ENCODE results near the gene FARSB. TPM values are rescaled to one million over a fixed set of nuclear protein-coding genes. Genes with fewer than 3 reads are reported as not detected.

Gene FARSB
- total RNA-seq, 1 experiment from 2014 or later: 50.7 TPM

- TF ChIP-seq, protein P1, sequence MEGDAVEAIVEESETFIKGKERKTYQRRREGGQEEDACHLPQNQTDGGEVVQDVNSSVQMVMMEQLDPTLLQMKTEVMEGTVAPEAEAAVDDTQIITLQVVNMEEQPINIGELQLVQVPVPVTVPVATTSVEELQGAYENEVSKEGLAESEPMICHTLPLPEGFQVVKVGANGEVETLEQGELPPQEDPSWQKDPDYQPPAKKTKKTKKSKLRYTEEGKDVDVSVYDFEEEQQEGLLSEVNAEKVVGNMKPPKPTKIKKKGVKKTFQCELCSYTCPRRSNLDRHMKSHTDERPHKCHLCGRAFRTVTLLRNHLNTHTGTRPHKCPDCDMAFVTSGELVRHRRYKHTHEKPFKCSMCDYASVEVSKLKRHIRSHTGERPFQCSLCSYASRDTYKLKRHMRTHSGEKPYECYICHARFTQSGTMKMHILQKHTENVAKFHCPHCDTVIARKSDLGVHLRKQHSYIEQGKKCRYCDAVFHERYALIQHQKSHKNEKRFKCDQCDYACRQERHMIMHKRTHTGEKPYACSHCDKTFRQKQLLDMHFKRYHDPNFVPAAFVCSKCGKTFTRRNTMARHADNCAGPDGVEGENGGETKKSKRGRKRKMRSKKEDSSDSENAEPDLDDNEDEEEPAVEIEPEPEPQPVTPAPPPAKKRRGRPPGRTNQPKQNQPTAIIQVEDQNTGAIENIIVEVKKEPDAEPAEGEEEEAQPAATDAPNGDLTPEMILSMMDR (IDR thresholded peaks at IDR 0.05 in 2 of 3, conservative IDR thresholded peaks at IDR 0.05 in 1 of 3; ENCODE audit: borderline replicate concordance in 1 of 3, insufficient read depth in 1 of 3, low read depth in 2 of 3, low read length in 2 of 3): no peak
- TF ChIP-seq, protein P2, sequence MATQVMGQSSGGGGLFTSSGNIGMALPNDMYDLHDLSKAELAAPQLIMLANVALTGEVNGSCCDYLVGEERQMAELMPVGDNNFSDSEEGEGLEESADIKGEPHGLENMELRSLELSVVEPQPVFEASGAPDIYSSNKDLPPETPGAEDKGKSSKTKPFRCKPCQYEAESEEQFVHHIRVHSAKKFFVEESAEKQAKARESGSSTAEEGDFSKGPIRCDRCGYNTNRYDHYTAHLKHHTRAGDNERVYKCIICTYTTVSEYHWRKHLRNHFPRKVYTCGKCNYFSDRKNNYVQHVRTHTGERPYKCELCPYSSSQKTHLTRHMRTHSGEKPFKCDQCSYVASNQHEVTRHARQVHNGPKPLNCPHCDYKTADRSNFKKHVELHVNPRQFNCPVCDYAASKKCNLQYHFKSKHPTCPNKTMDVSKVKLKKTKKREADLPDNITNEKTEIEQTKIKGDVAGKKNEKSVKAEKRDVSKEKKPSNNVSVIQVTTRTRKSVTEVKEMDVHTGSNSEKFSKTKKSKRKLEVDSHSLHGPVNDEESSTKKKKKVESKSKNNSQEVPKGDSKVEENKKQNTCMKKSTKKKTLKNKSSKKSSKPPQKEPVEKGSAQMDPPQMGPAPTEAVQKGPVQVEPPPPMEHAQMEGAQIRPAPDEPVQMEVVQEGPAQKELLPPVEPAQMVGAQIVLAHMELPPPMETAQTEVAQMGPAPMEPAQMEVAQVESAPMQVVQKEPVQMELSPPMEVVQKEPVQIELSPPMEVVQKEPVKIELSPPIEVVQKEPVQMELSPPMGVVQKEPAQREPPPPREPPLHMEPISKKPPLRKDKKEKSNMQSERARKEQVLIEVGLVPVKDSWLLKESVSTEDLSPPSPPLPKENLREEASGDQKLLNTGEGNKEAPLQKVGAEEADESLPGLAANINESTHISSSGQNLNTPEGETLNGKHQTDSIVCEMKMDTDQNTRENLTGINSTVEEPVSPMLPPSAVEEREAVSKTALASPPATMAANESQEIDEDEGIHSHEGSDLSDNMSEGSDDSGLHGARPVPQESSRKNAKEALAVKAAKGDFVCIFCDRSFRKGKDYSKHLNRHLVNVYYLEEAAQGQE (IDR thresholded peaks at IDR 0.05; ENCODE audit: low read depth): no peak
- TF ChIP-seq JUND (IDR thresholded peaks at IDR 0.05) (no peak), ATF3 (IDR thresholded peaks at IDR 0.05) (no peak)
Observed at GRCh38 chr2:222592176-222592575, 63.7 kb downstream of the FARSB start (continued).

DNA sequence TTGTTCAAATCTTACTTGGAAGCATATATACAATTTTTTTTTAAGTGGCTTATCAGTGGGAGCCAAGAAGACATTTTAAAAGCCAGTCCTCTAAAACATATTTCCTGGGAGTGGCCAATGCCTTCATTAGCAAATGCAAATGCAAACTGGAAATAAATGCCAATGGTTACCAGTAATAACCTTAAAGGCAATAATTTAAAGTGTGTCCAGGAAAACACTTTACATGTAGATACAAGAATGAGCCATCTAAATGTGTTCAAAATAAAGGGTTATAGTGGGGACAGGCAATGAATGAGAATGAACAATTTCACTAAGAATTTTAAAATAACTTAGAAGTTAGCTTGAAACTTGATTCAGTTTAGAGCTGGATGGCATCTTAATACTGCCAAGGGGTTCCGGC is 64.2 kb downstream of the FARSB start:
- no peak for DNase-seq (ENCODE audit: low read depth, low spot score)
- ATAC-seq: no peak
- Histone ChIP-seq H3K9me3 (ENCODE audit: control insufficient read depth in 1 of 2, insufficient read depth in 1 of 2, low read depth in 1 of 2, low read length in 2 of 2) (no peaks in the 10 kb centered on the region), H3K4me1 (ENCODE audit: control insufficient read depth in 1 of 2, insufficient read depth in 2 of 2, low read length in 2 of 2) (no peaks in the 10 kb centered on the region), H3K4me2 (ENCODE audit: low read length) (no peak overlapping the region), H3K9ac (ENCODE audit: low read length) (no peak overlapping the region), H3K36me3 (ENCODE audit: control insufficient read depth in 1 of 2, insufficient read depth in 2 of 2, low read length in 2 of 2) (peaks cover 2 to 33% of the 10 kb centered on the region in 2 experiments; a peak in 2 of 4 replicates), H3K27me3 (ENCODE audit: insufficient read depth, low read length) (no peaks in the 10 kb centered on the region), H3K4me3 (replicated peaks in 1 of 2; ENCODE audit: low read depth in 1 of 2, low read length in 2 of 2) (no peak overlapping the region), H3K27ac (ENCODE audit: low read depth, low read length) (no peak overlapping the region), H3K9me2 (ENCODE audit: insufficient read depth) (no peaks in the 10 kb centered on the region), H4K20me1 (ENCODE audit: insufficient read depth) (no peaks in the 10 kb centered on the region; the same call in 1 of the 2 replicates), H2AFZ (ENCODE audit: low read depth, low read length, poor library complexity, severe bottlenecking) (no peak overlapping the region), H3K79me2 (ENCODE audit: insufficient read depth, low read length) (peaks cover 41% of the 10 kb centered on the region)
- intact Hi-C loops (cut with micrococcal nuclease): no loop called here
- ChIA-PET RAD21 (ENCODE audit: low non-redundant PET in 1 of 2, low total read pairs in 2 of 2, uncharacterized antibody in 2 of 2, unreplicated experiment in 2 of 2) (no interaction called here), CTCF (no interaction called here), POLR2A (no interaction called here)
- no TSS peak for BruUV-seq (replicated peaks)
- TF ChIP-seq RAD21 (IDR thresholded peaks at IDR 0.05; ENCODE audit: low read depth) (no peak), CBX3 (IDR thresholded peaks at IDR 0.05; ENCODE audit: low read depth) (no peak), EZH2 (IDR thresholded peaks at IDR 0.05) (no peak), POLR2AphosphoS5 (IDR thresholded peaks at IDR 0.05; ENCODE audit: low read depth, low read length) (no peak), ZNF274 (IDR thresholded peaks at IDR 0.05; ENCODE audit: low read depth, low read length) (no peak), POLR2A (IDR thresholded peaks at IDR 0.05; ENCODE audit: borderline replicate concordance, extremely low read depth, insufficient read depth, insufficient read length) (no peak), TCF7L2 (IDR thresholded peaks at IDR 0.05; ENCODE audit: borderline replicate concordance, extremely low read depth, insufficient read depth, insufficient read length) (no peak), SIN3A (IDR thresholded peaks at IDR 0.05; ENCODE audit: low read depth) (no peak)
- TF ChIP-seq, protein P2 (IDR thresholded peaks at IDR 0.05; ENCODE audit: low read depth): no peak
- TF ChIP-seq, protein P1 (IDR thresholded peaks at IDR 0.05 in 2 of 3, conservative IDR thresholded peaks at IDR 0.05 in 1 of 3; ENCODE audit: borderline replicate concordance in 1 of 3, insufficient read depth in 1 of 3, low read depth in 2 of 3, low read length in 2 of 3): no peak
